ENCODE data around the gene EXOC4.

GRCh38 chr7:133479456-133480065 lies 226.7 kb downstream of the EXOC4 start:
- TF ChIP-seq CTCF (IDR thresholded peaks at IDR 0.05 in 4 of 5, conservative IDR thresholded peaks at IDR 0.05 in 1 of 5) (no peak), POLR2A (IDR thresholded peaks at IDR 0.05) (no peak)

Data from gastrocnemius medialis (tissue), 4 donors.